Testis (tissue), 2 donors: ENCODE results near the gene BPIFA3.

ENCODE experiments used
- CTCF ChIP-seq, 3 experiments: fragments of 450-650 bp in 2 of 3; fragments of 200-600 bp in 1 of 3; sonication (generic) in 1 of 3; IDR thresholded peaks; one replicate each; pipeline ENCODE4 v1.5.1; 2016 to 2019; ENCODE audit warnings: antibody characterized with exemption in 3 of 3, mild to moderate bottlenecking in 2 of 3, moderate library complexity in 1 of 3
- POLR2A ChIP-seq: fragments of 450-650 bp; IDR thresholded peaks from one replicate; pipeline ENCODE4 v1.6.1; 2017; ENCODE audit warnings: antibody characterized with exemption, mild to moderate bottlenecking, moderate library complexity

GRCh38 chr20:33177866-33178265 lies 39.3 kb upstream of the BPIFA3 start:
- no peak for TF ChIP-seq CTCF (IDR thresholded peaks at IDR 0.05)
- TF ChIP-seq POLR2A = no peak
